ENCODE data around the gene STAG3. TPM values are rescaled to one million over a fixed set of nuclear protein-coding genes. Genes with fewer than 3 reads are reported as not detected.

STAG3 gene
- total and polyA plus RNA-seq, 2 of the 8 experiments (the other 6 are each of a cell fraction or from before 2014, with no cell fraction given) = 1.3 to 3.3 TPM

DNA sequence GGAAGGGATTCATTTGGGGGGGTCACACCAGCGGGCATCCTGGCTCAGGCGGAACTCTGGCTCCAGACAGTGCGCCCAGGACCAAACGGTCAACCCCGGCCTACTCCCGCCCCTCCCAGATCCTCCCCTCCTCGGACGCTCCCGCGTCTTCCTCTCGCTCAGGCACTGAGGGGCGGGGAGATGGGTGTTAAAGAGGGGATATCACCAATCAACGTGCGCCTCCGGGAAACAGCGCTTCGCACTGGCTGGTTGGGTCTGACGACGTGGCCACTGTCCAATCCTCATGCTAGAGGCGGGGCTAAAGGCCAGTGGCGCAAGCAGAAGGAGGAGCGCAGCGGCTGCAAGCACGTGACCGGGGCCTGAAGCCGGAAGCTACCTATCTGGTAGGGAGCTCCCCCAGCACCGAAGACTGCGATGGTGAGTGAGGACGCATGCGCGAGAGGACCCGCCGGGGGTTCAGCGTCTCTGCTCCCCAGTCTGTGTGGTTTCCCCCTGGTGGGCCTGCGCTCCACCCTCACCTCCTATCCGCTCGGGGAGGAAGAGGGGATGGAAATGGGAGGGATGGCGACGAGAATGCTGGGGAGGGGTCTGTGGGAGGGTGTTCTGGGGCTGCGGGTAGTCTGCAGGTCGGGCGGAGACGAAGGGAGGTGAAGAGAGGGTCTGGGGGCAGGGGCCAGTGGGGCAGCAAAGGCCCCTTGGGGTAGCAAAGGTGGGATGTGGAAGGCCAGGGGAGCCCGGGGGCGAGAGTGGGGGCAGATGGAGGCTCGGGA lies 29.0 kb upstream of the STAG3 start, which contains the start of gene LAMTOR4 (continued):
- TF ChIP-seq SP2 (IDR thresholded peaks at IDR 0.05; ENCODE audit: low read length) (peak; percentile 88), SAP30 (IDR thresholded peaks at IDR 0.05; ENCODE audit: insufficient read depth, insufficient replicate concordance, low read length) (no peak), CEBPB (IDR thresholded peaks at IDR 0.05; ENCODE audit: low read depth, low read length) (peak; percentile 82), CTBP2 (IDR thresholded peaks at IDR 0.05; ENCODE audit: borderline replicate concordance, insufficient read depth, insufficient read length, low read length) (no peak), RXRA (IDR thresholded peaks at IDR 0.05; ENCODE audit: insufficient read depth, low read depth, low read length) (no peak), POLR2AphosphoS5 (IDR thresholded peaks at IDR 0.05; ENCODE audit: low read depth, low read length) (peak; percentile 77), PHF8 (conservative IDR thresholded peaks at IDR 0.05; ENCODE audit: low read depth, low read length) (peak; percentile 56)
- TF ChIP-seq, protein P1, sequence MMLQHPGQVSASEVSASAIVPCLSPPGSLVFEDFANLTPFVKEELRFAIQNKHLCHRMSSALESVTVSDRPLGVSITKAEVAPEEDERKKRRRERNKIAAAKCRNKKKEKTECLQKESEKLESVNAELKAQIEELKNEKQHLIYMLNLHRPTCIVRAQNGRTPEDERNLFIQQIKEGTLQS (IDR thresholded peaks at IDR 0.05; ENCODE audit: insufficient read depth, low read depth, low read length) = peak; percentile 32; the same call in 1 of the 2 replicates
- TF ChIP-seq, protein P2, sequence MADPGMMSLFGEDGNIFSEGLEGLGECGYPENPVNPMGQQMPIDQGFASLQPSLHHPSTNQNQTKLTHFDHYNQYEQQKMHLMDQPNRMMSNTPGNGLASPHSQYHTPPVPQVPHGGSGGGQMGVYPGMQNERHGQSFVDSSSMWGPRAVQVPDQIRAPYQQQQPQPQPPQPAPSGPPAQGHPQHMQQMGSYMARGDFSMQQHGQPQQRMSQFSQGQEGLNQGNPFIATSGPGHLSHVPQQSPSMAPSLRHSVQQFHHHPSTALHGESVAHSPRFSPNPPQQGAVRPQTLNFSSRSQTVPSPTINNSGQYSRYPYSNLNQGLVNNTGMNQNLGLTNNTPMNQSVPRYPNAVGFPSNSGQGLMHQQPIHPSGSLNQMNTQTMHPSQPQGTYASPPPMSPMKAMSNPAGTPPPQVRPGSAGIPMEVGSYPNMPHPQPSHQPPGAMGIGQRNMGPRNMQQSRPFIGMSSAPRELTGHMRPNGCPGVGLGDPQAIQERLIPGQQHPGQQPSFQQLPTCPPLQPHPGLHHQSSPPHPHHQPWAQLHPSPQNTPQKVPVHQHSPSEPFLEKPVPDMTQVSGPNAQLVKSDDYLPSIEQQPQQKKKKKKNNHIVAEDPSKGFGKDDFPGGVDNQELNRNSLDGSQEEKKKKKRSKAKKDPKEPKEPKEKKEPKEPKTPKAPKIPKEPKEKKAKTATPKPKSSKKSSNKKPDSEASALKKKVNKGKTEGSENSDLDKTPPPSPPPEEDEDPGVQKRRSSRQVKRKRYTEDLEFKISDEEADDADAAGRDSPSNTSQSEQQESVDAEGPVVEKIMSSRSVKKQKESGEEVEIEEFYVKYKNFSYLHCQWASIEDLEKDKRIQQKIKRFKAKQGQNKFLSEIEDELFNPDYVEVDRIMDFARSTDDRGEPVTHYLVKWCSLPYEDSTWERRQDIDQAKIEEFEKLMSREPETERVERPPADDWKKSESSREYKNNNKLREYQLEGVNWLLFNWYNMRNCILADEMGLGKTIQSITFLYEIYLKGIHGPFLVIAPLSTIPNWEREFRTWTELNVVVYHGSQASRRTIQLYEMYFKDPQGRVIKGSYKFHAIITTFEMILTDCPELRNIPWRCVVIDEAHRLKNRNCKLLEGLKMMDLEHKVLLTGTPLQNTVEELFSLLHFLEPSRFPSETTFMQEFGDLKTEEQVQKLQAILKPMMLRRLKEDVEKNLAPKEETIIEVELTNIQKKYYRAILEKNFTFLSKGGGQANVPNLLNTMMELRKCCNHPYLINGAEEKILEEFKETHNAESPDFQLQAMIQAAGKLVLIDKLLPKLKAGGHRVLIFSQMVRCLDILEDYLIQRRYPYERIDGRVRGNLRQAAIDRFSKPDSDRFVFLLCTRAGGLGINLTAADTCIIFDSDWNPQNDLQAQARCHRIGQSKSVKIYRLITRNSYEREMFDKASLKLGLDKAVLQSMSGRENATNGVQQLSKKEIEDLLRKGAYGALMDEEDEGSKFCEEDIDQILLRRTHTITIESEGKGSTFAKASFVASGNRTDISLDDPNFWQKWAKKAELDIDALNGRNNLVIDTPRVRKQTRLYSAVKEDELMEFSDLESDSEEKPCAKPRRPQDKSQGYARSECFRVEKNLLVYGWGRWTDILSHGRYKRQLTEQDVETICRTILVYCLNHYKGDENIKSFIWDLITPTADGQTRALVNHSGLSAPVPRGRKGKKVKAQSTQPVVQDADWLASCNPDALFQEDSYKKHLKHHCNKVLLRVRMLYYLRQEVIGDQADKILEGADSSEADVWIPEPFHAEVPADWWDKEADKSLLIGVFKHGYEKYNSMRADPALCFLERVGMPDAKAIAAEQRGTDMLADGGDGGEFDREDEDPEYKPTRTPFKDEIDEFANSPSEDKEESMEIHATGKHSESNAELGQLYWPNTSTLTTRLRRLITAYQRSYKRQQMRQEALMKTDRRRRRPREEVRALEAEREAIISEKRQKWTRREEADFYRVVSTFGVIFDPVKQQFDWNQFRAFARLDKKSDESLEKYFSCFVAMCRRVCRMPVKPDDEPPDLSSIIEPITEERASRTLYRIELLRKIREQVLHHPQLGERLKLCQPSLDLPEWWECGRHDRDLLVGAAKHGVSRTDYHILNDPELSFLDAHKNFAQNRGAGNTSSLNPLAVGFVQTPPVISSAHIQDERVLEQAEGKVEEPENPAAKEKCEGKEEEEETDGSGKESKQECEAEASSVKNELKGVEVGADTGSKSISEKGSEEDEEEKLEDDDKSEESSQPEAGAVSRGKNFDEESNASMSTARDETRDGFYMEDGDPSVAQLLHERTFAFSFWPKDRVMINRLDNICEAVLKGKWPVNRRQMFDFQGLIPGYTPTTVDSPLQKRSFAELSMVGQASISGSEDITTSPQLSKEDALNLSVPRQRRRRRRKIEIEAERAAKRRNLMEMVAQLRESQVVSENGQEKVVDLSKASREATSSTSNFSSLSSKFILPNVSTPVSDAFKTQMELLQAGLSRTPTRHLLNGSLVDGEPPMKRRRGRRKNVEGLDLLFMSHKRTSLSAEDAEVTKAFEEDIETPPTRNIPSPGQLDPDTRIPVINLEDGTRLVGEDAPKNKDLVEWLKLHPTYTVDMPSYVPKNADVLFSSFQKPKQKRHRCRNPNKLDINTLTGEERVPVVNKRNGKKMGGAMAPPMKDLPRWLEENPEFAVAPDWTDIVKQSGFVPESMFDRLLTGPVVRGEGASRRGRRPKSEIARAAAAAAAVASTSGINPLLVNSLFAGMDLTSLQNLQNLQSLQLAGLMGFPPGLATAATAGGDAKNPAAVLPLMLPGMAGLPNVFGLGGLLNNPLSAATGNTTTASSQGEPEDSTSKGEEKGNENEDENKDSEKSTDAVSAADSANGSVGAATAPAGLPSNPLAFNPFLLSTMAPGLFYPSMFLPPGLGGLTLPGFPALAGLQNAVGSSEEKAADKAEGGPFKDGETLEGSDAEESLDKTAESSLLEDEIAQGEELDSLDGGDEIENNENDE (IDR thresholded peaks at IDR 0.05; ENCODE audit: insufficient replicate concordance, low read length) = no peak

Measured in H1 (cell line).